HG02884 (cell line): ENCODE measurements around the gene TXNDC8.
A peak's percentile ranks its signal among the peaks of the same experiment; 100 is the strongest.

ENCODE experiments used
- ATAC-seq: cut with Tn5 transposase; IDR thresholded peaks from one replicate; pipeline ENCODE4 v1.9.1; 2021; ENCODE audit warnings: mild to moderate bottlenecking, moderate library complexity; ENCODE audit not compliant: unreplicated experiment

Gene TXNDC8

GRCh38 chr9:110282739-110283081 is 55.0 kb downstream of the TXNDC8 start:
- ATAC-seq, result no peak

DNA sequence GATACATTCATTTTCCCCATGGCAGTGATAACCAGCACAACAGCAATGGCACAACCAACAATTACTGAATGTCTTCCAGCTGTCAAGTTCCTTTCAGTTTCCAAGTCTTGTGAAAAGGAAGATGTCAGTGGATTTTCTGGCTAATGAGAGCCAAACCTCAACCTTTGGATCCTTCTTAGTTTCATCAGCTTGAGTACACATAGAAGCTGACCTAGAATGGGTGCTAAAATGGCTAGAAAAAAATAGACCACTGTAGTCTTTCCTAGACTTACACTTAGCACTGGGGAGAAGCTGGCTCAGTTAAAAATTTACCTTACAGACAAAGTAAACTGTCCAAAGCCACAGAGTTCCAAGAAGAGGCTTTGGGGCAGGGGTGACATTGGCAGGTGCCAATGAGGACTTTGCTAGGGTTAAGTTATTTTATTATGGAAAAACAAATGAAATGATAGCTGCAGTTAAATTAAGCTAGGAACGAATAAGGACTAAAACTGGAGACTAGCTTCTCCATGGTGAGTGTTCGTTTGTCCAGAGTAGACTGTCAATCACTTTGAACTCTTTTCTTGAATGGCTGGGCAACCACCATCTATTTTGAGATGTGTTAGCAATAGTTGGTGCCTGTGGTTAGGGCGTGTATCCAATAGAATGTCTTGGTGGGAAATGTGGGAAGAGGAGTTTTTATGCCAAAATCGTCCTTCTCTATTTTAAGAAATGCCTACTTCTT is 55.5 kb downstream of the TXNDC8 start:
- no peak for ATAC-seq

DNA sequence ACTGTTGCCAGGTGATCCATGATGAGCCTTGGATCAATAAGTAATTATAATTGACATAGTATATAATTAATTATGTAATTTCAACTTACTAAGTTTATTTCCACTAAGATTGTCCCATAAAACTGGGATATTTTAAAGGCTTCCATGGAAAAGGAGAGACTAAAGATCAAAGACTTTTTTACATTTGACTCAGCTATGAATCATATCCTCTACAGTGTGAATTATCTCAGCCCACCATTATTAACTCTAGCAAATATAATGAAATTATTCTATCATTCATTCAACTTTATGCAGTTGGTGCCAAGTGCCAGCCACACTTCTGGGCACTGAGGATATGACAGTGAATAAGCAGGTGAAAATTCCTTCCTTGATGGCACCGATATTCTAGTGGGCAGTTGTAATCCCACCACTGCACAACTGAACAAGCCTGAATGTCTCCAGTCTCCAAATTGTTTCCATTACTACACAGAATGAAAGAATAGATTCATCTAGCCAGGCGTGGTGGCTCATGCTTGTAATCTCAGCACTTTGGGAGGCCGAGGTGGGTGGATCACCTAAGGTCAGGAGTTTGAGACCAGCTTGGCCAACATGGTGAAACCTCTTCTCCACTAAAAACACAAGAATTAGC is 59.5 kb downstream of the TXNDC8 start:
- no peak for ATAC-seq

DNA sequence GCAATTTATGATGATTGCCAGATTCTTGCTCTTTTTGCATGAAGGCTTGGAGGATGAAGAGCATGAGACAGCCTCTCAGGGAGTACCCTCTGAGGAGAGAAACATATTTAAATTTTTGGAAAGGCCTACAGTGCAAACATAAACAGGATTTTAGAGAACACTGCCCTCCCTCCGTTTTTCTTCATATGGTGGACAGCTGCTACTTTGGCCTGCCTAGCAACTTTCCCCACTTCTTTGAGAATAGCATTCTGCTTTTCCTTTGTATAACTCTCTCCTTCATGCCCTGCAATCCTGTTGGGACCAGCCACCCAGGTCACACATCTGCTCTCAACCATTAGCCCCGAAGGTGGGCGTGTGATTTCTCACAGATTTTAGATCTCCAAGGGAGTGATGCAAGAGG is 60.9 kb downstream of the TXNDC8 start:
- no peak for ATAC-seq

- ATAC-seq, result no peak
These were observed 67.3 kb downstream of the TXNDC8 start for GRCh38 chr9:110270211-110270995.

- no peak for ATAC-seq
These were observed 70.9 kb downstream of the TXNDC8 start for GRCh38 chr9:110266795-110267194.

DNA sequence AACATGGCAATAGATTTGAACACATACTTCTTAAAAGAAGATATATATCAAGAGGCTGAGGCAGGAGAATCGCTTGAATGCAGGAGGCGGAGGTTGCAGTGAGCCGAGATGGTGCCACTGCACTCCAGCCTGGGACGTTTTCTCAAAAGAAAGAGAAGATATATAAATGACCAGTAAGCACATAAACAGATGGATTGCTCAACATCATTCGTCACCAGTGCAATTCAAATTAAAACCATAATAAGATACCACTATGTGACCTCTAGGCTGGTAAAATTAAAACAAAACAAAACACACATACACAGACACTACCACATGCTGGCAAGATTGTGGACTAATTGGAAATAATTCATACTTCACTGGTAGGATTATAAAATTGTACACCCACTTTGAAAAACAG is 76.0 kb downstream of the TXNDC8 start:
- ATAC-seq, result no peak

DNA sequence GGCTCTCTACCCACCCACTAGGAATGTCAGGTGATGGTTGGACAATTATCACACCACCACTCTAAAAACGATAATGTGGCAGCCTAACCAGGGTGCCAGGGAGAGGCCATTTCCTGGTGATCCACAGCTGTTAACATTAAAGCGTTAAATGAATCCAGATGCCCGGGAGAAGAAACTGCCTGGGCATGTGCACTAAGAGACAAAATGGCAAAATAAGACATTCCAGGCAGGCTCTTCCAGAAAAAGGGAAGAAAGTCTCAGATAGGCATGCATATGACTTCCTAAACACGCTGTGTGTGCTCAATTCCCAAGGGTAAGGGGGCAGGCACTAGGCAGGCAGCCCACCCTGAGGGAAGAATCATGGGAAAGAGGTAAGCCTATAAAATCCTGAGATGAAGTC is 76.8 kb downstream of the TXNDC8 start:
- ATAC-seq, result no peak

DNA sequence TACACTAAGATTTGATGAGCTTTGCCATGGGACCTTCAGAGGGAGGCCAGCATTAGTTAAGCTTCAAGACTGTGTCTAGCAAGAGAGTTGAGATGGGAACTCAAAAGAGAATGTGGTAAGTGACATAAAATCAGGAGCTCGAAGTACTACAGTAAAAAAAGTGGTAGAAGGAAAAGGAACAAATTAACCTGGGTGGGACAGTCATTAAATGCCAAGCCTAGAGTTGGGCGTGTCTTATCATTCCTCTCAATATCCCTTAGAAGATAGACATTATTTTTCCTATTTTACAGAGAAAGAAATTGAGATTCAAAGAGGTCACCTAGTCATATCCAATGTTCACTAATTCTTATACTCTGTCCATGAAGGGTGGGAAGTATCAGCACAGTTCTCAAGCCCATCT is 78.1 kb downstream of the TXNDC8 start:
- ATAC-seq, result no peak

DNA sequence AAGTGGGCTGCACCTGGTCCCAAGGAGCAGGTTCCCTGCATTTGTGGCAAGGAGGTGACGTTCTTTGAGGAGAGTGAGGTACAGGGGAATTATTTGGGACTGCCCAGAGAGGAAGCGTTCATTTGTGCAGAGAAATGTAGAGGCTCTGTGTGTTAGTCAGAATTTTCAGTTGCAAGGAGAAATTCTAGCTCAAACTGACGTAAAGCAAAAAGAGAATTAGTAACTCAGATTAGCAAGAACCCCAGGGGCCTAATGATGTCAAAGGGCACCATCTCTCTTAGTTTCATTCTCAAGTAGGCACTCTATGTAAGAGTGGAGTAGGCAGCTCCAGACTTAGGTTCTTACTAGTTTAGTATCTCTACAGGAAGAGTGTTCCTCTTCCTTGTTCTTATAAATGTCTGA is 79.0 kb downstream of the TXNDC8 start:
- ATAC-seq, result no peak

DNA sequence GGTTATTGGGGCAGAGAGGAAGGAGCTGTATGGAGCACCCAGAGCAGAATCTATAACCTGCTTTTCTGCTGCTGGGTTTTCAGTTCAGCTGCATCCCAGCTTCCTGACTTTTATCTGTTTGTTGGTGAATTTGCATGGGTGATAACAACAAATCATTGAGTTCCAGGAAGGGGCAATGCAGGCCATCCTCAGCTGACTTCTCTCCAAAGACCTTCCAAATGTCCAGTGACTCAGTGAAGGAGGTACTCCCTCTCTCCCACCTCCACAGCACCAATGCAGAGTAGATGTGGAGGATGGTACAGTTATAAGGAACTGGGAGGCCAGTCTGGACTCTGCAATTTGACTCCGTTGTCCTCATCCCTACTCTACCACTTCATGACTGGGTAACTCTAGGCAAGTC is 79.7 kb downstream of the TXNDC8 start:
- no peak for ATAC-seq

- peak; percentile 0 for ATAC-seq
These were observed 80.4 kb downstream of the TXNDC8 start for GRCh38 chr9:110257097-110257841.

DNA sequence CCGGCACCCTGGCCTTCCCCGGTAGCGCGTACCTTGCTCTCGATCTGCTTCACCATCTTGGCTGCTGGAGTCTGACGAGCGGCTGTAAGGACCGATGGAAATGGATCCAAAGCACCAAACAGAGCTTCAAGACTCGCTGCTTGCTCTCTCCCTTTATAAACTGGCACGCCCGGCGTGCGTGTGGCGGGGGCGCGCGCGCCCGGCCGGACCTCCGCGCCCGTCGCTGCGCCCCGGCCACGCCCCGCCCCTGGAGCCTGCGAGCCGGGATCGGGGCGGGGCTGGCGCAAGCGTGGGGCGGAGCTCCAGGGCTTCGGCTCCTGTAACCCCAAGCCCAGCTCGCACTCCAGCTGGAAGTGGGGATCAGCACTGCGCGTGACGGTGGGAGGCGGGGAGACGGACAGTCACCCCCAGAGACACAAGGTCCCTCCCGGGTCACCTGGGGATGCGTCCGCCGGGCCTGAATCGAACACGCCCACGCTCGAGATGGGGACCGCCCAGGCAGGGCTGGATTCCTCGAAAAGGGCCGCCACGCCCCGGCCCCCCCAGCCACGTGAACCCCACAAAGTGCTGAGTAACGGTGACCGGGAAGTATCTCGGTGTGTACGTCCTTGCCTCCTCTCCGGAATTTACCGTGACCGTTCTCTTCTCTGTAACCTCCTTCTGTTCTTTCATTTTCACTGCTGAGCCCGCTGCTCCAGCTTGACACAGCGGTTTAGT is 81.1 kb downstream of the TXNDC8 start, which contains the start of gene TXN:
Gene TXN, minus strand, starts transcription at position 128 of the 717 bp plus-strand sequence. Its CDS starts 72 bp downstream, at position 56.
- ATAC-seq, result peak; percentile 62

DNA sequence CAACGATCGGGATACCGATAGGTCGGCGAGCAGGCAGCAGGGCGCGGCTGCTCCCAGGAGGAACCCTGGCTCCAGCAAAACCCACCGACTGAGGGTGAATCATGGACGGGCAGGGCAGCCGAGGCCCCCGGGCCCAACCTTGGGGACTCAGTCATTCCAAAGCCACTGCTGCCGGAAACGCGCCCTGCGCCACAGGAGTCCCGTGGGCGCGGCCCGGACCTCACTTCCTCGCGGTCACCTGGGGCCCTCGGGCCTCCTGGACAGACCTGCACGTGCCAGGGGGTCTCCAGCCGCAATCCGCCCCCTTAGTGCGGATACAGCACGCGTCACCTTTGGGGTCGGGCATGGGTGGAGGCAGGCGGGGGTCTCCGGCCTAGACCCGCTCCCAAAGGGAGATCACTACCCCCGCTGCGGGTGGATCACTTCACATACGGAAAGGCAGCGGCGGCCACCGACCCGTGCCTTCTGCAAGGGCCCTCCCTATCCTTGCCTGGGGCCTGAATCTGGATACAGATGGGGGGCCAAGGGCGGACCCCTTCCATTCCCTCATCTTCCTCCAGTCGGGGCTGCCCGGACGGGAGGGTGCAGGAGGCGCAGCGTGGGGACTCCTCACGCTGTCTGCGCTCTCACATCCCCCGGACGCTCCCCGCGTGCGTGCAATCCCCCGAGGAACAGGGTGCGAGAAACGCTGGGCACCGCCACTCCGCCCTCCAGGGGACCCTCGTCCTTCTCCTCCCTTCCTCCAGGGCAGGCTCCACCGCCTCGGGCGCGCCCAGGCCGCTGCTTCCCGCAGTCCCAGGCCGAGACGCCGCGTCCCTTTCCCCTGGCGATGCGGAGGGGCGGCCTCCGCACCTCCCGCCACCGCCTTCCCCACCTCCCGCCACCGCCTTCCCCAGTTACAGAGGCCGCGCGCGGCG is 81.9 kb downstream of the TXNDC8 start:
- peak; percentile 15 for ATAC-seq

GRCh38 chr9:110255034-110255462 is 82.6 kb downstream of the TXNDC8 start:
- ATAC-seq, result no peak

DNA sequence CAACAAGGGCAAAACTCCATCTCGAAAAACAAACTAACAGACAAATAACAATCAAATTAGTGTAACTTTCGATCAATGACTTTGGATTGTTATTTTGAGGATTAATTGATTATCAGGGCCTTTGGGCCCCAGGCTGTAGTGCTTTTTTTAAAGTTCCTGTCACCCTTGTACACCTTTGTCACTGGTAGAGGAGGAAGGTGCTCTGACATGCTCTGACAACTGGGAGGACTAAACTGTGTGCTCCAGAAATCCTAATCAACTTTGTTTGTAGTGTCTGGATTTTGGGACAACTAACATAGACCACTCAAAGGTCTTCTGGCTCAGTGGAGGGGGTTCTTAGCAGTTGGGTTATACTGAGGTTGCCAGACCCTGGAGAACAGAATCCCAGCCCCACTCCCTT is 83.2 kb downstream of the TXNDC8 start:
- ATAC-seq, result no peak
